Activated CD4-positive, alpha-beta T cell treated with anti-CD3 and anti-CD28 coated beads for 36 hours (primary cell): Measurements from ENCODE around the gene DNMBP. TPM values are rescaled to one million over a fixed set of nuclear protein-coding genes. Genes with fewer than 3 reads are reported as not detected.

Experiments
- total RNA-seq, 2 experiments: library from RNA; stranded (reverse); gene quantifications; one replicate each; pipeline ENCODE4 v1.2.3, GENCODE V29; 2021

DNMBP gene
- total RNA-seq, 2 experiments from 2014 or later = 1.9 to 2.4 TPM

Other genes with a start within 250 kb of the DNMBP start
- gene ABCC2, start 227.3 kb downstream of the DNMBP start, total RNA-seq = 1 to 10 TPM in 1 of 2 experiments, under 1 TPM in 1; 0.62 to 1.6 TPM
- not detected for gene CPN1, start 71.9 kb upstream of the DNMBP start, total RNA-seq
- gene ERLIN1, start 176.1 kb upstream of the DNMBP start, total RNA-seq = 10 to 100 TPM; 15.2 to 18.7 TPM
- 10 to 100 TPM; 20.2 to 23.5 TPM for gene CHUK, start 219.6 kb upstream of the DNMBP start, total RNA-seq